Stimulated activated CD8-positive, alpha-beta memory T cell treated with anti-CD3 and anti-CD28 coated beads, Interleukin-7, amount 100 ng/mL, for 1 hour (primary cell): ENCODE data around the gene REN.

Source experiments
- DNase-seq, 2 donors: peaks; one replicate each; pipeline ENCODE4 v3.0.0-alpha.2; 2020; ENCODE audit warnings: low read depth in 2 of 2

The REN gene

GRCh38 chr1:204110894-204111633, 55.1 kb downstream of the REN start:
- DNase-seq: no peak

GRCh38 chr1:204108312-204109141, 57.6 kb downstream of the REN start:
- no peak for DNase-seq

- DNase-seq: no peak
Observed at GRCh38 chr1:204107892-204108291, 58.2 kb downstream of the REN start.

- DNase-seq: no peak
Observed at GRCh38 chr1:204106825-204107224, 59.3 kb downstream of the REN start.

GRCh38 chr1:204105131-204105515, 61.0 kb downstream of the REN start:
- no peak for DNase-seq
